Activated T-cell treated with anti-CD3 and anti-CD28 coated beads, Interleukin-2, amount 50 U/mL, for 1 hour (primary cell): ENCODE data around the gene CNTN4.

Source experiments
- DNase-seq: peaks from one replicate; pipeline ENCODE4 v3.0.0-alpha.2; 2020

Gene CNTN4

GRCh38 chr3:2823437-2824211, 725.0 kb downstream of the CNTN4 start:
- no peak for DNase-seq

DNA sequence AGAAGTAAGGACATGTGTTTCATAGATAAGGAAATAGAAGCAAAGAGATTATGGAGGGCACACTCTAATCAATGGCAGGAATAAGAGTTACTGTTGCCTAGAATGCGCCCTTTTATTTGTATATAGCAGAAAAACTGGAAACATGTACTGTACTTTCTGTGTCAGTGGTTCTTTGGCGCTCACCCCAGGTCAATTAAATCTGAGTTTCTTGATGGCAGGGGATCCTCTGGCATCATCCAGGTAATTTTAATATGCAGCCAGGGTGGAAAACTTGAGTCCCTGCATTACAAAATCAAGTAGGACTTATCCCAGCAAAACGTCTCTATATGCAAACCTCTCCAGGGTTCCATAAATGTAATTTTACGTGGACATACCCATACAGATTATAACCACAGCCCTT, 727.4 kb downstream of the CNTN4 start:
- no peak for DNase-seq

GRCh38 chr3:2826453-2826852, 727.8 kb downstream of the CNTN4 start:
- no peak for DNase-seq

DNA sequence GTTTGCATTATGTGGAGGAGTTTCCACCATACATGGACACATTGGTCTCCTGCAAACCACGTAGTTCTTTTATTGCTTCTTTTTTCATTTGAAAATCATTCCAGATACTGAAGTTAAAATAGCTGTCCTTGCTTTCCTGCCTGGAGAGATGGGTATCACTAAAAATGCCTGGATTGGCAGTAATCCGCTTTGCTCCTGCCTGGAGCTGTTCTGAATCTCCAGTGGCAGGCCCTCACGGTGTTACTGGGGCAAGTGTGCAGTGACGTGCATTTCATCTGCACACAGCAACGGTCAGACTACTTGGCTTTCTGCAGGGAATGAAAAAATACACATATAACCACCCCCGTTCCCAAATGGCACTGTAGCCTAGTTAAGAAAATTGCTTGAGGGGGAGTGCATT, 738.6 kb downstream of the CNTN4 start:
- no peak for DNase-seq

DNA sequence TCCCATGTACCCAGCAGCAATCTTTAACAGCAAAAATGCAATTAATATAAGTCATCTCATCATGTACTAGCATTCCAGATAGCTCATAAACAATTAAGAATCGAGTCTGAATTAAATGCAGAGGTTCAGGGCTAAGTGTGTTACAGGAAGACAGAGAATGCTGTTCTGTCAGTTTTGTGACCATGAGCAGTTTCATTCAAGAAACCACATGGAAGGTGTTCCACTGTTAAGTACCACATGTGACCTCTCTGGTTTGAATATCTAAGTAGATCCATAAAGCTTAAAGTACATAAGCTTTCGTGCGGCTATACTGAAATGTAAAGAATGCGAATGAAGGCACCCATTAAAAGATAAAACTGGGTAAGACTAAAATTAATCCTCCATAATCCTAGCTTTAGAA, 739.2 kb downstream of the CNTN4 start:
- DNase-seq, result no peak

- no peak for DNase-seq
Measured at GRCh38 chr3:2838546-2839157, 740.0 kb downstream of the CNTN4 start.

DNA sequence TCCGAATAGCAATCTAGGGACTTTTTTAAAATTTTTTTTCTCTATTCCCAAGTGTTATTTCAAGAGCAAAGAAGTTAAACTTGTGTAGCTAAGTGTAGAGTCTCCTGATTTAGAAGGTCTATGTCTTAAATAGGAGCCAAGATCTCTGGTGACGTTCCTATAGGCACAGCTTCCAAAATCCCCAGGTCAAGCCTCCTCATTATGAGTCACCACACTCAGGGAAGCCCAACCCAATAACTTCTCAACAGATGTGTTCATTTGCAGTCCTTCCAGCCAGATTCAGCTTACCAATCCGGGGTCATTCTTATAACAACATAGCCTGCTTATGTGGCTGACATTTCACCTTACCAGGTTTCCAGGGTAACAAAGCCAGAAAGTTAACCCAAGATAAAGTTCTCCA, 741.2 kb downstream of the CNTN4 start:
- no peak for DNase-seq

DNA sequence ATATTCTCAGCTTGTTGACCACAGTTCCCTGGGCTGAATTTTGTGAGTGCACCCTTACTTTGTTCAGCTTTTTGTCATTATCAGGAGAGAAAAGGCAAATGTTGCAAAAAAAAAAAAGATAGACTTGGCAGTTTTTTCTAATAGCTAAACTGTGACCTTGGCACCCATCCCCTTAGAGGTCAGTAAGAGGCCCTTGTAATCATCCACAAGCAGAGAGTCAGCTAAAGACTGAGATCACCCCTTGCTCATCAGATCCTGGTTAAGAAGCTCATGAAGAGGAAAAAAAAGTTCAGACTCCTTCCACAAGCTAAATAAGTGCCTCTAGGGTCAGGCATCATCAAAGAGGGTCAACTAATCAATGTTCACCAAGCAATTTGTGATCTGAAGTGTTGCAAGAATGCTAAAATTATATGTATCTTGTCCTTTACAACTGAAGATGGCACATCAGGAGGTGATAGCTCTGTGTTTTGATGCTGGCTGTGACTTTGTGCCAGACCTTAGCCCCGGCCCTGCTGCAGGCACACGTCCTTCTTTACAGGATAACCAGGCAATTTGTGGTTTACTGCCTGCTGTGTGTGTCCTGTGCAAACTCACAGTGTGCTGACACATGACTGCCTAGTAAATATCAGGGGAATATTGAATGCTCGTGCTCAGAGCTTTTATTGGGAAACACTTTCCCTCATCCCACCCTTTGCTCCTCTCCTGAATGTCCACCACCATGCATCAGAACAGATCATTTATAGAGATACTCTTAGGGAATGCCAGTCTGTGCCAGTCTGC, 748.6 kb downstream of the CNTN4 start:
- DNase-seq, result no peak

DNA sequence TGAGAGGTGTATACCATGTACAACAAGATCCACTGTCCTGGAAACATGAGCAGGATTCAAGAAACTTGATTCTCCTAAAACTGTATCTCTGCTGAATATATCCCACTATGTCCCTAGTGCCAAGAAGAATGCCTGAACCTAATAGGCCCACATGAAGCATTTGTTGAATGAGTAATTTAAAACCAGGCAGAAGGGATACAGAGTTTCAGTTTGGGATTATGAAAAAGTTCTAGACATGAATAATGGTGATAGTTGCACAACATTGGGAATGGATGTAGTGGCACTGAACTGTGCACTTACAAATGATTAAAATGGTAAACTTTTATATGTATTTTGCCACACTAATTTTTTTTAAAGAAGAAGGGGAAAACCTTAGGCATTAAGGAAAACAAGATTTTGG, 750.4 kb downstream of the CNTN4 start:
- no peak for DNase-seq

DNA sequence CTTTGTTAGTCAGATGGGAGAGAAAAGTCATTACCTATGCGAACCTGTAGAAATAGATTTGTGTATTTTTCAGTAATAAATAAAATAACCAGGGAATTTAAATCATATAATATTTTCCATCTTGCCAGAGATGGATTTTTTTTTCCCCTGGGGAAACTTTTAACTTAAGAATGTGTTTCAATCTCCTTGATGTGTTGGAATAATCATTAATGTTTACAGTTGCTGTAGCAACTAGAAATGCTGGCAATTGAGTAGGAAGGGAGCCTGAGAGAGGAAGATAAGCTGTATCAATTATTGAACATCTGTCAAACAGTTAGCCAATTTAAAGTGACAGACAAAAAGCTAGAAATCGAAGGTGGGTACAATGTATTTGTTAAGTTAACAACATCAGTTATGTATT, 752.0 kb downstream of the CNTN4 start:
- DNase-seq, result no peak

- DNase-seq, result no peak
Measured at GRCh38 chr3:2851361-2851760, 752.7 kb downstream of the CNTN4 start.

GRCh38 chr3:2851835-2852234, 753.2 kb downstream of the CNTN4 start:
- DNase-seq, result no peak

GRCh38 chr3:2853651-2854050, 755.0 kb downstream of the CNTN4 start:
- no peak for DNase-seq

DNA sequence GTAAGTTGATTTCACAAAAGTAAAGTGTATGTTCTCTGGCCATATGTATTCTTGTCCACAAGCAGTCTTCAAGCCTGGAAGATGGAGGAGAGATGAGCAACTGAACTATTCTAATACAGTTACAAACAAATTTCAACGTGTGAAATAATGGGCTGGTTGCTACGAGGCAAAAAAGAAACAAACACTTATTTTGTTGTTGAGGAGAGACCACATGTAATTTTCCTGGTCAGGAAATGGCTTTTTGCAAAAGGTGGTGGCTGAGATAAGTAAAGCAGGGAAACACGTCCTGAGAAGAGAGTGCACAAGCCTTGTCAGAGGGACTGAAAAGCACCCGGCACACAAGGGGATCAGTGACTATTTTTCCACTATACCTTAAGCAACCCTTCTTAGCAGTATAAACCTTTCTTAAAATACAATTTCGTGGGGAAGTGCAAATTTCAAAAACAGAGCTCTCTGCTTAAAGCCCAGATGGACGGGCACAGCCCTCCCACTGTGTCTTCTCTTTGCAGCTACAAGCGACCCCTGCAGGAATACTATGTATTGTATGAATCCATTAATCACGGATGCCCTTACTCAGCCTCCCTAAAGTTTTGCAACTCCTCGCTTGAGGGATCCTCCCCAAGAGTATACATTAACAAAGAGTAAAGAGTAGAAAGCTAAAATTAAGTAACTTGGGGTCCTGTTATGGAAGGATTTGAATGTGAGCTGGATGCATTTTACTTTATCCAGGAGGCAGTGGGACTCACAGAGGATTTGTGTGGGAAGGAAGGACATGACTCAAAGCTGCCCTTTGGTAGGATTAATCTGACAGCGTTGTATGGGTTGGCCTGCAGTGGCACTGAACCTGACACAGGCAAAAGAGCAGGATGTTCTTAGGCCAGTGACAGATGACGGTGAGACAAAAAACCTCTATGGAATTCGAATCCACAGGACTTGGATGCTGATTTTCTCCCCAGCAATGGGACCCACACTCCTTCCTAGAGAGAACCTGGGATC, 757.8 kb downstream of the CNTN4 start:
- no peak for DNase-seq

DNA sequence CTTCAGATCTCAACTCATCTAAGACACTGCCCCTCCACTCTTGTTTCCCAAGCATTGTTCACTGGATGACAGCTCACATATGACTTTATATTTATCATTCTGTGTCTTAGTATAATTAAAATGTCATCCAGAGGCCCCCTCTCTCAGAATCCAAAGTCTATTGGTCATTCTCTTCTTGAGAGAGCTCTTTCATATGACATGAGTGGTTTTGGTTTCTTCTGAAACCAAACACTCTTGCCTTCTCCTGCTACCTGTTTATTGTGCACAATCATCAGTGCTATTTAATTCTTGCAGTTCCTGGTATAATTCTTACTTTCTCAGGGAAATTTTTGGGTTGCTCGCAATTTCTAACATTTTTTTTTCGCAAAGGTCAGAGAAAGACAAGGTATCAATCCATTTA, 762.0 kb downstream of the CNTN4 start:
- DNase-seq, result no peak

DNA sequence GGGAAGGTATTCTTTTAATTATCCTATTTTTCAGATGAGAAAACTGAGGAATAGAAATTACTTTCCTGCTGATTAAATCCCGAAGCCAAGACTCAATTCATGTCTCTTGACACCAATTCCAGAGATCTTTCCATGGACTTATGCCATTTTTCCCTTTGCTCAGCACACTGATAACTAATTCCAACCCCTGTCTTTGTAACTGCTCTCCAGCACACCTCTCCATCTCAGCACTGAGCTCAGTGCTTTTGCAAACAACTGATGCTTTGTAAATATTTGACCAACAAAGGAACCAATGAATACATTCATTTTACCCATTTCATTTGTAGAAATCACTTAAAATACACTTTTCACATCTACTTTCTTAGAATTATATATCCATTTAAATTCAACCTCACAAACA, 762.5 kb downstream of the CNTN4 start:
- DNase-seq, result no peak

- DNase-seq, result no peak
Measured at GRCh38 chr3:2861920-2862319, 763.3 kb downstream of the CNTN4 start.

DNA sequence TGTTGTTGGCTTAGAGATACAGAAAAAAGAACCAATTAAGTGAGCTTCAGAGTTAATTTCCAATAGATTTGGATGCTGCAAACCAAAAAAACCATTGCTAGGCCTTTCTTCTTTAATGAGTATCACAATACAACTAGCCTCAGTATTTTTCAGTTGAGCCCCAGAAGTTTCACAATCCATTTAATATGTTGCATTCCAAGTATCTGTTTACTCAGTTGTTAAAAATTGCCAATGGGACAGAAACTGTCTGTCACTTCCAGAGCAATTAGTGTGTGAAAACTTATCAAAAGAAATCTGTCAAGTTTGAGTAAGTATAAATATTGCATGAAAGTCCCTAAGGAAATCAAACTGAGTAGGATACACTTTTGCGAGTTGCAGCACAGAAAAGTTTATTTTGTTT, 763.7 kb downstream of the CNTN4 start:
- DNase-seq, result no peak

GRCh38 chr3:2863127-2863526, 764.5 kb downstream of the CNTN4 start:
- no peak for DNase-seq

DNA sequence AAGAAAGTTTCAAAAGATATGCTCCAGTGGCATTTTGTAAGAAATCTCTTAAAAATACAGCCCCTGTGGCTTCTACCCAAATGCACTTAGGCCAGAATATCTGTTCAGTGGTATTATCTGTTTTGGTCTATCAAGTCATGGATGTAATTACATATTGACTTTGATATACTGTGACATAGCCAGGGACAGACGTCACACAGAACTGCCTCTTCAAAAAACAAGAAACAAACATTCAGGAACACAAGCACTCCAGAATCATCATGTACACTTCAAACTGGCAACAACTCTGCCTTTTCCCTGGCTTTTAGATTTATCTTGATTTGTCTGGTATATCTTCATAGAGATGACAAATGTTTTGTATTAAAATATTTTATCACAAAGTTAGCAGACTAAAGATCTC, 771.2 kb downstream of the CNTN4 start:
- DNase-seq, result no peak

GRCh38 chr3:2870724-2871333, 772.2 kb downstream of the CNTN4 start:
- no peak for DNase-seq

DNA sequence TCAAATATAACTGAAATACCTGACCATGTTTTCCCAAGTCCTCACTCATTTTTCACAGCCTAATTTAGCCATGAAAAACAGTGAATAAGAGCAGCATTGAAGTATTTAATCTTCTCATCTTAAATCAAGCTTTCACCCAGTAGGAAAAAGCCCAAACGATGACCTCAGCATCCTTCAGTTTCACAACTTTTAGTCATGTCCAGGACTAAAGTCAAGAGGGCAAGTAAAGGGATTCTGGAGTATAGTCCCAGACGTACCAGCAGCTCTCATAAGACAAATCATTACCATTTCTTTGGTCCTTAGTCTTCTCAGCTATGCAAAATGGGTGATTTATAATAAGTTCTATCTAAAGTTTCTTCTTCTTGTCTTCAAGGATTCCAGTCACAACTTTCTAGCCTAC, 774.2 kb downstream of the CNTN4 start:
- no peak for DNase-seq
